Uterus (tissue), 4 donors: Measurements from ENCODE around the gene TTI1. TPM values are rescaled to one million over a fixed set of nuclear protein-coding genes. Genes with fewer than 3 reads are reported as not detected.

ENCODE experiments used
- DNase-seq, 2 donors: peaks; one replicate each; pipeline ENCODE4 v3.0.0-alpha.2; 2019 to 2020
- H3K27ac ChIP-seq, 2 donors: fragments of 200-600 bp; sonication (generic); 1 replicate in 1 of 2; 2 replicates in 1 of 2; pipeline ENCODE4 v1.5.1; 2016 to 2018
- H3K27me3 ChIP-seq, 2 donors: fragments of 200-600 bp; sonication (generic); one replicate each; pipeline ENCODE4 v1.5.1; 2018 to 2019; ENCODE audit warnings: control low read depth in 1 of 2
- H3K36me3 ChIP-seq, 2 donors: fragments of 200-600 bp; sonication (generic); one replicate each; pipeline ENCODE4 v1.5.1; 2019; ENCODE audit warnings: control low read depth in 1 of 2
- H3K4me1 ChIP-seq, 2 donors: fragments of 200-600 bp; sonication (generic); one replicate each; pipeline ENCODE4 v1.5.1; 2018 to 2019; ENCODE audit warnings: control low read depth in 1 of 2
- H3K4me3 ChIP-seq, 2 donors: fragments of 200-600 bp; sonication (generic); 1 replicate in 1 of 2; 2 replicates in 1 of 2; pipeline ENCODE4 v1.5.1; 2018 to 2019; ENCODE audit warnings: mild to moderate bottlenecking in 1 of 2
- H3K9me3 ChIP-seq, 2 donors: fragments of 200-600 bp; sonication (generic); one replicate each; pipeline ENCODE4 v1.5.1; 2019; ENCODE audit warnings: control low read depth in 1 of 2
- POLR2A ChIP-seq, 2 donors: fragments of 450-650 bp; IDR thresholded peaks; one replicate each; pipeline ENCODE4 v1.6.1; 2016; ENCODE audit warnings: antibody characterized with exemption in 2 of 2, mild to moderate bottlenecking in 1 of 2, moderate library complexity in 1 of 2
- intact Hi-C: fragments of 100-400 bp; cut with DNase I; formaldehyde crosslinking; loops from one replicate; pipeline ENCODE4 v1.15.1; 2023; ENCODE audit warnings: low total_unique reads
- total RNA-seq, 4 donors: library from RNA; depleted of rRNA in 3 of 4; stranded (reverse); fragments of >200 nt in 3 of 4; gene quantifications; one replicate each; pipeline versions ENCODE4 v1.1.0 to v1.2.4, GENCODE V29; 2014 to 2023
- TF ChIP-seq, protein P1 (sequence below), 4 experiments: fragments of 200-600 bp in 2 of 4; fragments of 450-650 bp in 2 of 4; sonication (generic) in 2 of 4; IDR thresholded peaks; one replicate each; pipeline ENCODE4 v1.5.1; 2016 to 2019; ENCODE audit warnings: antibody characterized with exemption in 4 of 4, mild to moderate bottlenecking in 2 of 4, moderate library complexity in 1 of 4
- donor health status: DM: yes; HTN: yes; CAD: no.

The TTI1 gene
- total RNA-seq, 4 donors from 2014 or later = 5.3 to 33.2 (median 24.4) TPM

DNA sequence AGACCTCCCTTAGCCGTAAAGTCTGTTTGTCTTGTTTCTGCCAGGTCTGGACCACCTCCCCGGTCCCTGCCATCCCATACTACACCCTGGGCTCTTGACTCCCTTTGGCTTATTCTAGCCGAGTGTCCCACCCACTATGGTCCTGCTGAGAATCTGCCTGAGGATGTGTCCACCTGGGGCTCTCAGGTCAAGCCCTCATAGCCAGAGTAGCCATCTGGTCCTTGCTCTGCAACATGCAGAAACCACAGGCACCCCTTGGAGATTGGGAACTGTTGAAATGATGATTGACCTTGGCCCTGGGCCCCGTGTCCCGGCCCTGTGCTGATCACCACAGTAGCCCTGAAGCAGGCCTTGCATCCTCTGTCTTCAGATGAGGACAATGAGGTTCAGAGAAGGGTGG lies 86.3 kb downstream of the TTI1 start:
- H3K9me3 ChIP-seq = no peaks in the 10 kb centered on the region
- no peaks in the 10 kb centered on the region for H3K4me1 ChIP-seq
- no peaks in the 10 kb centered on the region for H3K27me3 ChIP-seq
- TF ChIP-seq, protein P1, sequence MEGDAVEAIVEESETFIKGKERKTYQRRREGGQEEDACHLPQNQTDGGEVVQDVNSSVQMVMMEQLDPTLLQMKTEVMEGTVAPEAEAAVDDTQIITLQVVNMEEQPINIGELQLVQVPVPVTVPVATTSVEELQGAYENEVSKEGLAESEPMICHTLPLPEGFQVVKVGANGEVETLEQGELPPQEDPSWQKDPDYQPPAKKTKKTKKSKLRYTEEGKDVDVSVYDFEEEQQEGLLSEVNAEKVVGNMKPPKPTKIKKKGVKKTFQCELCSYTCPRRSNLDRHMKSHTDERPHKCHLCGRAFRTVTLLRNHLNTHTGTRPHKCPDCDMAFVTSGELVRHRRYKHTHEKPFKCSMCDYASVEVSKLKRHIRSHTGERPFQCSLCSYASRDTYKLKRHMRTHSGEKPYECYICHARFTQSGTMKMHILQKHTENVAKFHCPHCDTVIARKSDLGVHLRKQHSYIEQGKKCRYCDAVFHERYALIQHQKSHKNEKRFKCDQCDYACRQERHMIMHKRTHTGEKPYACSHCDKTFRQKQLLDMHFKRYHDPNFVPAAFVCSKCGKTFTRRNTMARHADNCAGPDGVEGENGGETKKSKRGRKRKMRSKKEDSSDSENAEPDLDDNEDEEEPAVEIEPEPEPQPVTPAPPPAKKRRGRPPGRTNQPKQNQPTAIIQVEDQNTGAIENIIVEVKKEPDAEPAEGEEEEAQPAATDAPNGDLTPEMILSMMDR (IDR thresholded peaks at IDR 0.05) = no peak
- TF ChIP-seq POLR2A (IDR thresholded peaks at IDR 0.05) = no peak
- no peak for DNase-seq
- no peaks in the 10 kb centered on the region for H3K36me3 ChIP-seq
- H3K27ac ChIP-seq = no peak overlapping the region
- H3K4me3 ChIP-seq = no peak overlapping the region
- intact Hi-C loops = no loop called here

DNA sequence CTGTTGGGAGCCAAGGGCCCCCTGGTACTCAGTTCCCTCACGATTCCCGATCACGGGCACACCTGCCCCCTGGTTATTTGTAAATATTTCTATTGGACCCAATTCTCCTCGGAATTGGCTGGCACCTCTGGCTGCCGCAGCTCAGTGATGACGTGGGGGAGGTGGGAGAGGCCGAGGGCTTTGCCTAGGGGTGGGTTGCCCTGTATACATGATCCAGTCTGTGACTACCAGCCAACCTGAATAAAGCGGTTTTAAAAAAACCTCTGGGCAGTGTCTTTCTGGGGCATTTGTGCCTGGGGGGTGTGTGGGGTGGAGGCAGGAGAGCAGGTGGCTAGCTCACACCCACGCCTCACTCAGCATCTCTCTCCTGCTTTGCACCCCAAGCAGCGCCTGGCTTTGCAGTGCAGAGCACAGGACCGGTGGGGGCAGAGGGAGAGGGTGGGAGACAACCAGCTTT lies 88.1 kb downstream of the TTI1 start:
- no peak overlapping the region for H3K27ac ChIP-seq
- H3K36me3 ChIP-seq = no peaks in the 10 kb centered on the region
- H3K27me3 ChIP-seq = no peaks in the 10 kb centered on the region
- intact Hi-C loops = no loop called here
- H3K4me3 ChIP-seq = no peak overlapping the region
- no peaks in the 10 kb centered on the region for H3K9me3 ChIP-seq
- H3K4me1 ChIP-seq = no peaks in the 10 kb centered on the region
- no peak for DNase-seq
- TF ChIP-seq POLR2A (IDR thresholded peaks at IDR 0.05) = no peak
- TF ChIP-seq, protein P1 (IDR thresholded peaks at IDR 0.05) = no peak

DNA sequence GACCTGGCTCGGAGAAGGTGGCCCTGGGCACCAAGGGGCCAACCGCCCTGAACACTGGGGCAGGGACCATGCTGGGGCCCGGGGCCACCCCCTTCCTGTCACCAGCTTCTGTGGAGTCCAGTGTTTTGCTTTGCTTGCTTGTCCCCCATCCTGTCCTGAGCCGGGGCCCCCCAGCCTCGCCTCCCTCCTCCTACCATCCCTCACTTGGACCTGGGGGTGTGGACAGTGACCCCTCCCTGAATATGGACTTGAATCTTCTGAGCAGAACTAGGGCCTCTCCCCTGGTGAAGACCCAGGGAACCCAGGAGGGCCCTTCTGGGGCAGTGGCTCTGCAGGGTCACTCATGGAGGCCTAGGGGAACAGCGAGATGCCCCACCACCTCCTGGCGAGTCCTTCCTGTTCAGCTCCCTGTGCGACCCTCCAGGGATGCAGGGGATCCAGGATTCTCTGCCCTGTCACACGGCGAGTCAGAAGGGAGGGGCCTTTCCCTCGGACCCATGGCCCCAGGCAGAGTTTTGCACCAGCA lies 88.7 kb downstream of the TTI1 start:
- intact Hi-C loops = no loop called here
- H3K4me3 ChIP-seq = no peak overlapping the region
- H3K36me3 ChIP-seq = no peaks in the 10 kb centered on the region
- no peak for DNase-seq
- H3K4me1 ChIP-seq = no peaks in the 10 kb centered on the region
- no peaks in the 10 kb centered on the region for H3K9me3 ChIP-seq
- no peaks in the 10 kb centered on the region for H3K27me3 ChIP-seq
- no peak overlapping the region for H3K27ac ChIP-seq
- TF ChIP-seq POLR2A (IDR thresholded peaks at IDR 0.05) = no peak
- TF ChIP-seq, protein P1 (IDR thresholded peaks at IDR 0.05) = no peak

DNA sequence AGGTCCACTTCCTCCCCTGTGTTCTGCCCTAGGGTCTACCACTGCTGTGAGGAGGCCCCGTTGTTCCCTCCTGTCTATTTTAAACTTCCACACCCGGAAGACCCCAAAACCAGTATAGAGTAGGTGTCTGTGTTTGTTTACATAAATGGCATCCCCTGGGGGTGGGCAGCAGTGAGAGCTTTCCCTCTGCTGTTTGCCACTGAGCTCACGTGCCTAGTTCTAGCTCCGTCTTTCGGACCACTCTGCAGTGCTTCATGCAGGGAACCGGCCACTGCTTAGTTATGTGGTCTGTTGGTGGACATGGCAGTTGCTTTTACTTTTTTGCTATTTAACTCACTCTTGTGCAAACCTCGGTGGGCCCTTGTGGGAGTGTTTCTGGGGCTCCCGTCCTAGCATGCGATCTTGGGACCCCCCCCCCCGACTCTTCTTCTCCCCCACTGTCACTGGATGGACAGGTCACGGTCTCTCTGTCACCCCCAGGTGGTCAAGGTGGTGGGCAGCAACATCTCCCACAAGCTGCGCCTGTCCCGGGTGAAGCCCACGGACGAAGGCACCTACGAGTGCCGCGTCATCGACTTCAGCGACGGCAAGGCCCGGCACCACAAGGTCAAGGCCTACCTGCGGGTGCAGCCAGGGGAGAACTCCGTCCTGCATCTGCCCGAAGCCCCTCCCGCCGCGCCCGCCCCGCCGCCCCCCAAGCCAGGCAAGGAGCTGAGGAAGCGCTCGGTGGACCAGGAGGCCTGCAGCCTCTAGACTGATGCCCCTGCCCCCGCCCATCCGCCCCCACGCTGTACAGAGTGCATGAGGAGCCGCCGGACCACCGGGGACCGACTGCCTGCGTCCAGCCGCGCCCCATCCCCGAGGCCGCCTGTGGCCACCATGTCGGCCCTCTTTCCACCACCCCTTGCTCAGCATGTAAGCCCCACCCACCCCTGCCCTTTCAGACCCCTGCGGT lies 89.5 kb downstream of the TTI1 start:
- intact Hi-C loops = no loop called here
- no peaks in the 10 kb centered on the region for H3K4me1 ChIP-seq
- H3K27me3 ChIP-seq = no peaks in the 10 kb centered on the region
- H3K36me3 ChIP-seq = no peaks in the 10 kb centered on the region
- TF ChIP-seq, protein P1 (IDR thresholded peaks at IDR 0.05) = no peak
- TF ChIP-seq POLR2A (IDR thresholded peaks at IDR 0.05) = no peak
- H3K4me3 ChIP-seq = no peak overlapping the region
- H3K27ac ChIP-seq = no peak overlapping the region
- no peaks in the 10 kb centered on the region for H3K9me3 ChIP-seq
- no peak for DNase-seq

DNA sequence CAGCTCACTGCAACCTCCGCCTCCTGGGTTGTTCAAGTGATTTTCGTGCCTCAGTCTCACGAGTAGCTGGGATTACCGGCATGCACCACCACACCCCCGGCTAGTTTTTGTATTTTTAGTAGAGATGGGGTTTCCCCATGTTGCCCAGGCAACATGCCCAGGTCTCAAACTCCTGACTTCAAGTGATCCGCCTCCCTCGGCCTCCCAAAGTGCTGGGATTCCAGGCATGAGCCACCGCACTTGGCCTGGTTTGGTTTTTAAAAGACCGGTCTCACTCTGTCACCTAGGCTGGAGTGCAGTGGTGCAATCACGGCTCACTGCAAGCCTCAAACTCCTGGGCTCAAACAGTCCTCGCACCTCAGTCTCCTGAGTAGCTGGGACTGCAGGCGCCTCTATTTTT lies 90.2 kb downstream of the TTI1 start:
- H3K27me3 ChIP-seq = no peaks in the 10 kb centered on the region
- TF ChIP-seq, protein P1 (IDR thresholded peaks at IDR 0.05) = no peak
- TF ChIP-seq POLR2A (IDR thresholded peaks at IDR 0.05) = no peak
- DNase-seq = no peak
- H3K4me3 ChIP-seq = no peak overlapping the region
- no peaks in the 10 kb centered on the region for H3K4me1 ChIP-seq
- H3K9me3 ChIP-seq = no peaks in the 10 kb centered on the region
- intact Hi-C loops = no loop called here
- H3K36me3 ChIP-seq = no peaks in the 10 kb centered on the region
- H3K27ac ChIP-seq = no peak overlapping the region
